SK-N-SH (cell line): ENCODE data around the gene DHCR24.

Experiments
- CHD2 ChIP-seq: fragments of 150-350 bp; IDR thresholded peaks from 2 replicates; pipeline ENCODE4 v1.6.1; 2018; ENCODE audit warnings: low read length; ENCODE audit not compliant: partially characterized antibody
- CTCF ChIP-seq: fragments of 200-600 bp; sonication (generic); IDR thresholded peaks from 2 replicates; pipeline ENCODE4 v1.6.1; 2017; ENCODE audit warnings: antibody characterized with exemption, mild to moderate bottlenecking, moderate library complexity
- EZH2phosphoT487 ChIP-seq: fragments of 200-600 bp; sonication (generic); IDR thresholded peaks from 2 replicates; pipeline ENCODE4 v1.6.1; 2017; ENCODE audit warnings: low read depth, mixed run types, mild to moderate bottlenecking, antibody characterized with exemption, moderate library complexity, borderline replicate concordance
- JUND ChIP-seq: IDR thresholded peaks from 2 replicates; pipeline ENCODE4 v1.4.0; 2012
- MAX ChIP-seq: IDR thresholded peaks from 2 replicates; pipeline ENCODE4 v1.4.0; 2012; ENCODE audit warnings: low read depth
- NRF1 ChIP-seq: IDR thresholded peaks from 2 replicates; pipeline ENCODE4 v1.6.1; 2012; ENCODE audit warnings: low read depth, mild to moderate bottlenecking, low read length
- RAD21 ChIP-seq: IDR thresholded peaks from 2 replicates; pipeline ENCODE4 v1.6.1; 2012; ENCODE audit warnings: mild to moderate bottlenecking, low read length
- RFX5 ChIP-seq: IDR thresholded peaks from 2 replicates; pipeline ENCODE4 v1.6.1; 2012; ENCODE audit warnings: mild to moderate bottlenecking, improper control_type of control experiment, low read length
- TEAD4 ChIP-seq: IDR thresholded peaks from 2 replicates; pipeline ENCODE4 v1.4.0; 2012; ENCODE audit warnings: mild to moderate bottlenecking, borderline replicate concordance; ENCODE audit not compliant: insufficient read depth
- USF1 ChIP-seq: IDR thresholded peaks from 2 replicates; pipeline ENCODE4 v1.4.0; 2012; ENCODE audit warnings: low read depth, borderline replicate concordance
- YY1 ChIP-seq: IDR thresholded peaks from 2 replicates; pipeline ENCODE4 v1.4.0; 2012; ENCODE audit warnings: low read depth, mild to moderate bottlenecking
- ZBTB33 ChIP-seq: IDR thresholded peaks from 2 replicates; pipeline ENCODE4 v1.4.0; 2012; ENCODE audit warnings: low read depth, borderline replicate concordance

- TF ChIP-seq CTCF (no peak), RAD21 (no peak), JUND (no peak), USF1 (no peak), TEAD4 (no peak), CHD2 (no peak), MAX (no peak), NRF1 (no peak), EZH2phosphoT487 (no peak), RFX5 (no peak), YY1 (no peak), ZBTB33 (no peak)
Observed at GRCh38 chr1:54894271-54894670, 7.3 kb upstream of the DHCR24 start.
